Fibroblast of skin of left quadriceps (primary cell): ENCODE results near the gene RNF121.
"Not testable (repeated sequence)": the region's sequence is repeated elsewhere in the genome, so short reads cannot be mapped to it uniquely, and the experiment has no call there.

Experiments
- DNase-seq, 2 experiments: peaks; one replicate each; pipeline ENCODE4 v3.0.0-alpha.2; 2013; ENCODE audit warnings: low read depth in 2 of 2

The RNF121 gene

DNA sequence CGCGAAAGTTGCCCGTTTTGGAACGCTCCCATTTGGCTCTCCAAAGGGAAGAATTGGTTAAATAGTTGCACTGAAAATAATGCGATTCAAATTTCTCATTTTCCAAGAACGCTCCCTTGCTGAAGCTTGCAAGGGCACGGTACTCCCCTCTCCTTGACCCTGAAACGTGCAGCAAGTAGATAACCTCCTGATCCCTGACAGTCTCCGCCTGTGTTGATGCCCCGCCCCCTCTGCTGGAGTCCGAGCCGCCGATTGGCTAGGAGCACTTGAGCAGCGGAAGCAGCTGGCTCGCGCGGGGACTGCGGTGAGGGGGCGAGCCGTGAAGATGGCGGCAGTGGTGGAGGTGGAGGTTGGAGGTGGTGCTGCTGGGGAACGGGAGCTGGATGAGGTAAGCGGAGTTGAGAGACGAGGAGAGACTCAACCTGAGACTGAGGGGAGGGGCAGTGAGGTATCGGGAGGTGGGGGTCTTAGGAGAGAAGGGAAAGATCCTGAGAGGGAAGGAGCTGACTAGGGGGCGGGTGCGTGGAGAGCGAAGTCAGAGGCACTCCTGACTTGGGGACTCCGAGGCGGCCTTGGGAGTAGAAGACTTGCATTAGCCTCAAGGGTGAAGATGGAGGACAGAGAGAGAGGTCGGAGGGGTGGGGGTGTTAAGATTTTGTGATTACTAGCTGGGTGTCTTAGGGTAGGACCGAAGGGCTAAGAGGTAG, at the start of gene RNF121:
RNF121 (plus strand) TSS at position 310 of the 707 bp plus-strand sequence; CDS start at position 326, 16 bp downstream.
- peak; percentile 89 for DNase-seq

DNA sequence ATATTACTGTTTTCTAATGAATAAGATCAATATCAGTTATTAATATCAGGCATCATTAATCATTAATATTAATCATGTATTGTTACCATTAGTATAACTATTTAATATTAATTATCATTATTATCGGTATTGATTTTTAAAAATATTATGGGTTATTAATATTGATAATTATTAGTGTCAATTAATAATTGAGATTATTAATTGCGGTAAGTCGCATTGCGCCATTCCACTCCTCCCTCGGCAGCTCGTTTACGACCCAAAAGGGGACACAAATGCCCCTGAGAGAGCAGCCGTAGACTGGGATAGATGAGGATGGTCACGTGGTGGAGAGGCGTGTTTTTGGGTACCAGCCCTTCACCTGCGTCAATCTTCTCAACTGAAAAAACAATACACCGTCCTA, 43.0 kb upstream of the RNF121 start:
- not testable (repeated sequence) for DNase-seq

- not testable (repeated sequence) for DNase-seq
Observed at GRCh38 chr11:71888335-71889010, 40.4 kb upstream of the RNF121 start.

GRCh38 chr11:71889181-71889872, 39.5 kb upstream of the RNF121 start:
- DNase-seq: not testable (repeated sequence)

DNA sequence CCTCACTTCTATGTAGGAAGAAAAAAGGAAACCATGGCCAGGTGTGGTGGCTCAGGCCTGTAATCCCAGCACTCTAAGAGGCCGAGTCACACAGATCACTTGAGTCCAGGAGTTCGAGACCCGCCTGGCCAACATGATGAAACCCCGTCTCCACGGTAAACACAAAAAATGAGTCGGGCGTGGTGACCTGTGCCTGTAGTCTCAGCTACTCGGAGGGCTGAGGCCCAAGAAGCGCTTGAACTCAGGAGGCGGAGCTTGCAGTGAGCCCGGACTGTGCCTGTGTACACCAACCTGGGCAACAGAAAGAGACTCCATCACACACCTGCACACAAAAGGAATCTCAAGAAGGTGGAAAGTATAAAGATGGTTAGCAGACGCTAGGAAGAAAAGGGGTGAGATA, 32.9 kb upstream of the RNF121 start:
- no peak for DNase-seq

GRCh38 chr11:71901137-71901536, 27.7 kb upstream of the RNF121 start:
- peak; percentile 65 to 69 for DNase-seq

GRCh38 chr11:71908218-71908617, 20.6 kb upstream of the RNF121 start:
- DNase-seq: no peak

GRCh38 chr11:71910775-71911174, 18.1 kb upstream of the RNF121 start:
- DNase-seq: not testable (repeated sequence)

DNA sequence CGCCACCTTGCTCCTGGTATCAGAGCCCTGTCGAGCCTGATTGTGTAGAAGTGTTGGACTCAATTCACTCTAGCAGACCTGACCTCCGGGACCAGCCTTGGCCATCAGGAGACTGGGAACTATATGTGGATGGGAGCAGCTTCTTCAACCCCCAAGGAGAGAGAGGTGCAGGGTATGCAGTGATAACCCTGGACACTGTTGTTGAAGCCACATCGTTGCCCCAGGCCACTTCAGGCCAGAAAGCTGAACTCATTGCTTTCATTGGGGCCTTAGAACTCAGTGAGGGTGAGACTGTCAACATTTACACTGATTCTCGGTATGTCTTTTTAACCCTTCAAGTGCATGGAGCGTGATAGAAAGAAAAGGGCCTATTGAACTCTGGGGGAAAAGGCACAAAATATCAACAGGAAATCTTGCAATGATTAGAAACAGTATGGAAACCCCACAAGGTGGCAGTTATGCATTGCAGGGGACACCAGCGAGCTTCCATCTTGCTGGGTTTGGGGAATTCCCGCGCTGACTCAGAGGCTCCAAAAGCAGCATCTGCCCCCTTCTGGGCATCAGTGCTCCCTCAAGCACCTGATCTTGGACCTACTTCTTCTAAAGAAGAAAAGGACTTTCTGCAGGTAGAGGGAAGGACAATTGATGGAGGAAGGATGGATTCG, 17.4 kb upstream of the RNF121 start:
- not testable (repeated sequence) for DNase-seq

GRCh38 chr11:71911986-71912340, 16.9 kb upstream of the RNF121 start:
- DNase-seq: not testable (repeated sequence)

DNA sequence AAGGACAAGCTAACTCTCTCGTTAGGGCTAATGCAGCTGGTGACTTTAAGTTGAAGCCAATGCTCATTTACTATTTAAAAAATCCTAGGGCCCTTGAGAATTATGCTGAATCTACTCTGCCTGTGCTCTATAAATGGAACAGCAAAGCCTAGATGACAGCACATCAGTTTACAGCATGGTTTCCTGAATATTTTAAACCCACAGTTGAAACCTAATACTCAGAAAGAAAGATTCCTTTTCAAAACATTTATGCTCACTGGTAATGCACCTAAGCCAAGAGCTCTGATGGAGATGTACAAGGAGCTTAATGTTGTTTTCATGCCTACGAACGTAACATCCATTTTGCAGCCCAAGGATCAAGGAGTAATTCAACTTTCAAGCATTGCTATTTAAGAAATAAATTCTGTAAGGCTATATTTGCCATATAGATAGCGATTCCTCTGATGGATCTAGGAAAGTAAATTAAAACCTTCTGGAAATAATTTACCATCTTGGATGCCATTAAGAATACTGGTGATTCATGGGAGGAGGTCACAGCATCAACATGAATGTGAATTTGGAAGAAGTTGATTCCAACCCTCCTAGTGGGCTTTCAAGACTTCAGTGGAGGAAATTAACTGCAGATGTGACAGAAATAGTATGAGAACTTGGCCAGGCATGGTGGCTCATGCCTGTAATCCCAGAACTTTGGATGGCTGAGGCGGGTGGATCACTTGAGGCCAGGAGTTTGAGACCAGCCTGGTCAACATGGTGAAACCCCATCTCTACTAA, 14.9 kb upstream of the RNF121 start:
- DNase-seq: peak; percentile 89

DNA sequence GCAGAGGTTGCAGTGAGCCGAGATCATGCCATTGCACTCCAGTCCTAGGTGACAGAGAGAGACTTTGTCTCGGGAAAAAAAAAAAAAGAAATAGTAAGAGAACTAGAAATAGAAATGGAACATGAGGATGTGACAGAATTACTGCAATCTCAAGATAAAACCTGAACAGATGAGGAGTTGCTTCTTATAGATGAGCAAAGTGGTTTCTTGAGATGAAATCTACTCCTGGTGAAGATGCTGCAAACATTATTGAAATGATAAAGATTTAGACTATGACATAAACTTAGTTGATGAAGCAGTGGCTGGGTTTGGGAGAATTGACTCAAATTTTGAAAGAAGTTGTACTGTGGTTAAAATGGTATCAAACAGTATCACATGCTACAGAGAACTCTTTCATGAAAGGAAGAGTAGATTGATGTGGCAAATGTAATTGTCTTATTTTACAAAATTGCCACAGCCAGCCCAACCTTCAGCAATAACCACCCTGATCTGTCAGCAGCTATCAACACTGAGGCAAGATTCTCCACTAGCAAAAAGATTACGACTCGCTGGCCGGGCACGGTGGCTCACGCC, 14.1 kb upstream of the RNF121 start:
- DNase-seq: no peak

DNA sequence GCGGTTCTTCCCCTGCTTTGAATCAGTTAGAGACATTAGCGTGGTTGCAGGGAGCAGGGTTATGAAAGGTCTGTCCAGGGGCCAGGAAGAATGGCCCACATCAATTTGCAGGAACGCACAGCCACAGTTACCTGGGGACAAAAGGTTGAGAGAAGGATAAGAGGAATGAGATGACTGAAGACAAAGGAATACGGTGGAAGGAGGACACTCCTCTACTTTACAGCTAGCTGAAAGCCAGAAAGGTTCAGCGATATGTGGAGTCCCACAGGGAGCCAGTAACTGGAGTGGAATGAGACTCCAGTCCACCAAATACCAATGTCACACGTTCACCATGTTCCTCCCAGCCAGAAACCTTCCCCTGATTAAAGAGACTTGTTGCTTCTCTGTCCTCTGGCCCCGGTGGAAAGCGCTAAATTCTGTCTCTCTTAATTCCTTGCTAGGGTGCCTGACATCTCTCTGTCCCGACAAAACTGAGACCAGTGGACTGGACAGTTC, 11.2 kb upstream of the RNF121 start:
- DNase-seq: no peak

GRCh38 chr11:71927820-71928736, 768 bp upstream of the RNF121 start, which contains the start of gene XNDC1N:
XNDC1N (minus strand) TSS chr11:71928594; CDS start chr11:71923353, 5,241 bp downstream.
- DNase-seq: peak; percentile 78 to 81

- no peak for DNase-seq
Observed at GRCh38 chr11:71929491-71929890, 645 bp downstream of the RNF121 start.

- no peak for DNase-seq
Observed at GRCh38 chr11:71930556-71931244, 1.9 kb downstream of the RNF121 start.

- DNase-seq: no peak
Observed at GRCh38 chr11:71931245-71931602, 2.4 kb downstream of the RNF121 start.

DNA sequence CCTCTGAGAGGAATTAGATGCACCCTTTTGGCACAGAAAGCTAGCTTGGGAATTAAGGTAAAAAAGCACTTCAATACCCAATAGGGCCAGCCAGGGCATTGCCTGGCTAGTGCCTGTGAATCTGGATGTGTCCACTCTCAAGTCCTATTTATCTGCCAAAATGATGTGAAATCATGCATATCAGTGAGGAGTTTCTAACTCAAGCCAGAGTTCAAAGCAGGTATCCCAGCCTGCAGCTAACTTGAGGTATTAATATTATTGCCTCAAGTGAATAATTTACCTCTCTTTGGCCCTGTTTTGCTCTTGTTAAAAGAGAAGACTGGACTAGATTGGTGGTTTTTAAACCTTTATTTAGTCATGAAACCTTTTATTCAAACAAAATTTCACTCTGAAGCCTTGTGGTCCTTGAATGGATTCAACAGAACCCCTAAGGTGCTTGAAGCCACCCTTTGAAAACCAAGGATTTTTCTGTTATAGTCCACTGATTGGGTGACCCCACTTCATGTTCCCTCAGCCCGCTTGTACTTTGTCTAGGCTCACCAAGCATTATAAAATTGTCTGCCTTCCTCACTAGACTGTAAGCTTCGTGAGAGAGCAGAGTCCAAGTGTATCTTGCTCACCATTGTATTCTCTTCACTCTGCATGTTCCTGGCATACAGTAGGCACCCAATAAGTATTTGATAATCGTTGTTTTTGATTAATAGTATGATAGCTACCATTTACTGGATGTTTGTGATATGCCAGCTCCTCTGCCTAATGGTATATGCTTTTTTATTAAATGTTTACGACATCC, 4.5 kb downstream of the RNF121 start:
- DNase-seq: no peak
